SKM-1 (cell line): ENCODE data around the gene NFE2L3.
"Not testable (repeated sequence)": the region's sequence is repeated elsewhere in the genome, so short reads cannot be mapped to it uniquely, and the experiment has no call there.

ENCODE experiments used
- DNase-seq: peaks from one replicate; lab custom pipeline; 2025; ENCODE audit not compliant: unreplicated experiment; lab: John Stamatoyannopoulos, UW

NFE2L3 gene

GRCh38 chr7:26185844-26186180, 33.8 kb downstream of the NFE2L3 start:
- DNase-seq: no peak

GRCh38 chr7:26186364-26187311, 34.6 kb downstream of the NFE2L3 start:
- no peak for DNase-seq

GRCh38 chr7:26187380-26188205, 35.6 kb downstream of the NFE2L3 start:
- DNase-seq: no peak

- DNase-seq: no peak
Observed at GRCh38 chr7:26188206-26188956, 36.4 kb downstream of the NFE2L3 start.

GRCh38 chr7:26188957-26189541, 37.1 kb downstream of the NFE2L3 start:
- no peak for DNase-seq

- no peak for DNase-seq
Observed at GRCh38 chr7:26189697-26190096, 37.7 kb downstream of the NFE2L3 start.

- no peak for DNase-seq
Observed at GRCh38 chr7:26190417-26190869, 38.4 kb downstream of the NFE2L3 start.

GRCh38 chr7:26191233-26191973, 39.4 kb downstream of the NFE2L3 start:
- DNase-seq: no peak

- no peak for DNase-seq
Observed at GRCh38 chr7:26191974-26192479, 40.0 kb downstream of the NFE2L3 start.

GRCh38 chr7:26192485-26193087, 40.6 kb downstream of the NFE2L3 start:
- DNase-seq: no peak

GRCh38 chr7:26193432-26194207, 41.6 kb downstream of the NFE2L3 start:
- DNase-seq: no peak

GRCh38 chr7:26194764-26195163, 42.8 kb downstream of the NFE2L3 start:
- not testable (repeated sequence) for DNase-seq

GRCh38 chr7:26195182-26195581, 43.2 kb downstream of the NFE2L3 start:
- DNase-seq: no peak

GRCh38 chr7:26195867-26196657, 44.1 kb downstream of the NFE2L3 start:
- no peak for DNase-seq

- DNase-seq: peak; percentile 67
Observed at GRCh38 chr7:26197153-26198115, 45.4 kb downstream of the NFE2L3 start.

- no peak for DNase-seq
Observed at GRCh38 chr7:26198133-26198780, 46.3 kb downstream of the NFE2L3 start.
